ENCODE measurements around the gene GOLGB1.

- TF ChIP-seq POLR2A (IDR thresholded peaks at IDR 0.05) = no peak
- no peak for TF ChIP-seq CTCF (IDR thresholded peaks at IDR 0.05)
These were observed 9.6 kb downstream of the GOLGB1 start for GRCh38 chr3:121739902-121740301.
